Choroid plexus epithelial cell (primary cell): ENCODE measurements around the gene COG5.
A peak's percentile ranks its signal among the peaks of the same experiment; 100 is the strongest.

Experiments used
- DNase-seq: peaks from one replicate; pipeline ENCODE4 v3.0.0-alpha.2; 2010; ENCODE audit warnings: low read depth
- H3K4me3 ChIP-seq: 2 replicates; pipeline ENCODE4 v1.5.1; 2011; ENCODE audit warnings: low read depth, mild to moderate bottlenecking, control low read depth, low read length, moderate library complexity
- TF ChIP-seq, protein P1 (sequence below): conservative IDR thresholded peaks from 2 replicates; pipeline ENCODE4 v1.5.1; 2011; ENCODE audit warnings: low read depth, mild to moderate bottlenecking, control low read depth, inconsistent platforms, low read length, moderate library complexity

Gene COG5

DNA sequence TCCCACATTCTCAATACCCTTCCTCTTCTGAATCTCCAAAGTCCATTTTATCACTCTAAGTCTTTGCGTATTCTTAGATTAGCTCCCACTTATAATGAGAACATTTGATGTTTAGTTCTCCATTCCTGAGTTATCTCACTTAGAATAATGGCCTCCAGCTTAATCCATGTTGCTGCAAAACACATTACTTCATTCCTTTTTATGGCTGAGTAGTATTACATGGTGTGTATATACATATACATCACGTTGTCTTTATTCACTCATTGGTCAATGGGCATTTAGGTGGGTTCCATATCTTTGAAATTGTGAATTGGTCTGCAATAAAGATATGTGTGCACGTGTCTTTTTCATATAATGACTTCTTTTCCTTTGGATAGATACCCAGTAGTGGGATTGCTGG is 61.6 kb downstream of the COG5 start:
- H3K4me3 ChIP-seq = no peak overlapping the region
- TF ChIP-seq, protein P1, sequence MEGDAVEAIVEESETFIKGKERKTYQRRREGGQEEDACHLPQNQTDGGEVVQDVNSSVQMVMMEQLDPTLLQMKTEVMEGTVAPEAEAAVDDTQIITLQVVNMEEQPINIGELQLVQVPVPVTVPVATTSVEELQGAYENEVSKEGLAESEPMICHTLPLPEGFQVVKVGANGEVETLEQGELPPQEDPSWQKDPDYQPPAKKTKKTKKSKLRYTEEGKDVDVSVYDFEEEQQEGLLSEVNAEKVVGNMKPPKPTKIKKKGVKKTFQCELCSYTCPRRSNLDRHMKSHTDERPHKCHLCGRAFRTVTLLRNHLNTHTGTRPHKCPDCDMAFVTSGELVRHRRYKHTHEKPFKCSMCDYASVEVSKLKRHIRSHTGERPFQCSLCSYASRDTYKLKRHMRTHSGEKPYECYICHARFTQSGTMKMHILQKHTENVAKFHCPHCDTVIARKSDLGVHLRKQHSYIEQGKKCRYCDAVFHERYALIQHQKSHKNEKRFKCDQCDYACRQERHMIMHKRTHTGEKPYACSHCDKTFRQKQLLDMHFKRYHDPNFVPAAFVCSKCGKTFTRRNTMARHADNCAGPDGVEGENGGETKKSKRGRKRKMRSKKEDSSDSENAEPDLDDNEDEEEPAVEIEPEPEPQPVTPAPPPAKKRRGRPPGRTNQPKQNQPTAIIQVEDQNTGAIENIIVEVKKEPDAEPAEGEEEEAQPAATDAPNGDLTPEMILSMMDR = no peak
- no peak for DNase-seq

DNA sequence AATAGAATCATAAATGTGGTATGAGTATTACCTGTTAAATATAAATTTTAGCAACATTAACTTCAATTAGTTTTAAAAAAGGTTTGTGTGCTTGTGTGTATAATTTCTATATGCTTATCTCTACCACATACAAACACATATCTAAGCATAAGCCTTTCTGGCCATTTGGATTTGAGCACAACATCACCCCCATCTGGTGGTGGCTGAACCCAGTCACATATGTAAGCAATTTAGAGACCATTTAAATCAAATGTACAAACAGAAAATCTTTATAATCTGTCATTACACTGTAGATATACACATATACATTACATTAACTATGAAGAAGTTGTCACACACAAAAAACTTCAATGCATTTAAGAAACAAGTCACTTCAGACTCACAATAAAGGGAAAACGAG is 62.1 kb downstream of the COG5 start:
- peak; percentile 78 for DNase-seq
- no peak overlapping the region for H3K4me3 ChIP-seq
- TF ChIP-seq, protein P1 = peak; percentile 74

DNA sequence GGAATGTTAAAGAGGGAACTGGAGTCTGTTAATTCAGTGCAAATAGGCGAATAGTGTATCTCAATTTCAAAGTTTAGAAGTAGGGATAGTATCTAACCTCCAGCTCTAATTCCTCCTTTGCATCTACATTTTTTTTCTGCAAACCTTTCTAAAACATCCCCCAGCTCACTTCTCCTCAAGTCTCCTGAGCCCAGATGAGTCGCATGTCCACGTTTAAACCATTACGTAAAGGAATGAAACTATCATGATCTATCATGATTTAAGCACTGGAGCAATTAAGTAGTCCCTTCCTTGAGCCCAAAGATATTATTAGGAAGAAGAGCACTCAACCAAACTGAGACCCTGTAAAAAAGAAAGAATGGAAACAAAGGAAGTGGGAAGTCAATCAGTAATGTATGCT is 64.0 kb downstream of the COG5 start:
- TF ChIP-seq, protein P1 = no peak
- DNase-seq = peak; percentile 7
- H3K4me3 ChIP-seq = no peak overlapping the region

DNA sequence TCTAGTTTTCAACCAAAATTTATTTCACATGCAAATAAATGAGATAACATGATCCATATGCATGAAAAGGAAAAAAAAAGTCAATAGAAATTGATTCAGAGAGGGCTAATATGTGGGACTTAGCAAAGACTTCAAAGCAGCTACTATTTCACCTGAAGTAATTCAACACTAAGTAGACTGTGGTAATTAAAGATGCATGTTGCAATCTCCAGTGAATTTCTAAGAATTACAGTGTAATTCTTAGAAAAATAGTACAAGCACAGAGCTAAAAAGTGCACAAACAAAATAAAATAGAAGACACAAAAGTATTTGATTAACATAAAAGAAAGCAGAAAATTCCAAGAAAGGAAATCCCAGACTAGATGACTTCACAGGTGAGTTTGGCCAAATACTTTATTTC is 68.2 kb downstream of the COG5 start:
- no peak overlapping the region for H3K4me3 ChIP-seq
- DNase-seq = no peak
- TF ChIP-seq, protein P1 = no peak

DNA sequence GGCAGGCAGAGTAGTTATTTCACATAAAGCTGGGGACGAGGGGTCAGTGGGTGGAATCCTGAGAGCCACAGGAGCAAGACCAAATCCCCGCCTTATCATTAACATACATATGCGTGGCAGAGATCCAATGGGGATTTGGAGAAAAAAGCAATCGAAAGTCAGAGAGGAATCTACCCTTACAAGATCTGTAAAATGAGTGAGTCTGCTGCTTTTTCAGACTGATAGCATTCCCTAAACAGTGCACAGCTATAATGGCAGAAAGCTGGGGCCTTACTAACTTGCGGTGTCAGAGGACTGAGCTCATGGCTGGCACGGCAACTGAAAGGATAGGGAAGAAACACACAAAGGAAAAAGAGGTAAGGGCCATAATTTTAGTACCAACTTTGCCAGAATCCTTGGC is 68.8 kb downstream of the COG5 start:
- DNase-seq = no peak
- no peak overlapping the region for H3K4me3 ChIP-seq
- TF ChIP-seq, protein P1 = no peak

DNA sequence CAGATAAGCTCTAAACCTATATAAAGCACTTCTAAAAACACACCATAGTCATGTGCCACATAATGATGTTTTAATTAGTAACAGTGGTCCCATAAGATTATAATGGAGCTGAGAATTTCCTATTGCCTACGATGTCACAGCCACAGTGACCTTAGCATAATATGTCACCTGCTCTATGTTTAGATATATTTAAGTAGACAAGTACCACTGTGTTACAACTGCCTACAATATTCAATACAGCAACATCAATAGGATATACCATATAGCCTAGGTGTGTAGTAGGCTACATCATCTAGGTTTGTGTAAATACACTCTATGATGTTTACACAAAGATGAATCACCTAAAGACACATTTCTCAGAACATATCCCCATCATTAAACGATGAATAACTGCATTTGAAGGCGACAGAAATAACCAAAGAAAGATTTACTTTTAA is 69.4 kb downstream of the COG5 start:
- no peak for DNase-seq
- TF ChIP-seq, protein P1 = no peak
- no peak overlapping the region for H3K4me3 ChIP-seq

DNA sequence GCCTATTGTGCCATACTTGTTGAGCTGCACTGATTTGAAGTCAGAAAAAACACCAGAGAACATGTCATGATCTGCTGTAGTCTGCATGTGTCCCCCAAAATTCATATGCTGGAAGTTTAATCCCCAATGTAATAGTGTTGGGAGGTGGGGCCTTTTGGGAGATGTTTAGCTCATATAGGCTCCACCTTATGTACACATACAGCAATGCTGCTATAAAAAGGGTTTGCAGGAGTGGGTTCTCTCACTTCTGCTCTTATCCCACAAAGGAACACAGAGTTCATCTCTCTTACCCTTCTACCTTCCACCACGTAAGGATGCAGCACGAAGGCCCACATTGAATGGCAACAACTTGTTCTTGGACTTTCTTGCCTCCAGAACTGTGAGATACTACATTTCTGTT is 70.8 kb downstream of the COG5 start:
- H3K4me3 ChIP-seq = no peak overlapping the region
- TF ChIP-seq, protein P1 = no peak
- DNase-seq = no peak
